ENCODE results near the gene B4GALT2. TPM values are rescaled to one million over a fixed set of nuclear protein-coding genes. Genes with fewer than 3 reads are reported as not detected.

Gene B4GALT2
- total and polyA plus RNA-seq, 2 of the 4 experiments (the other 2 are of a cell fraction) = 52.3 to 60.8 TPM

DNA sequence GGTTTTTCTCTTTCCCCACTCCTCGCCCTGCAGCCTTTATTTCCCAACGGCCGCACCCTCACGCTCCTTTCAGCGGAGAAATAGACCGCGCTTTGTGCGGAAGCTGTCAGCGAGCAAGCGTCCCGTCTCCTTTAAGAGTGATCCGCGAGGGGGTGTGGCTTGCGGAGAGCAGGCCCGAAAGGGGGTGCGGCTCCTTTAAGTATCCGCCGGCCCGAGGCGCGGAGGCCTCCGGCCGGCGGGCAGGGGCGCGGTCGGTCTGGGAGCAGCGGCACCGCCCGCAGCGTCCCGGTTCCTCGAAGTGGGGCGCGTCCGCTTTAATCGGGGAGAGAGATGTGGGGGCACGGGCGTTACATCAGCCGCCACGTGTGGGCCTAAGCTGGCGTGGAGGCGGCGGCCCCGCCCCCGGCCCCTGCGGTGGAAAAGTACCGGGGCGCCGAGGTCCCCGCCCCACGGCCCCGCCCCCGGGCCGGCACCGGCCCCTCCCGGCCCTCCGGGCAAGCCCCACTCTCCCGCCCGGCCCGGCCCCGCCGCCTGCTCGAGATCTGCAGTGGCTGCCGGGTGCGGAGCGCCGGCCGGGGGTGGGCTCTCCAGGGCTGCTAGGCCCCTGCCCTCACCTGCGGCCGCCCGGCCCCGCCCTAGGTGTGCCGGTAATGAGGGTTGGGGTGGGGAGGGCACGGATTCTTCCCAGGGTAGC lies 51.0 kb downstream of the B4GALT2 start:
- peak; percentile 86 for DNase-seq
- peak overlapping the region; percentile 79 for H3K18ac ChIP-seq (ENCODE audit: low read depth, low read length)
- H4K91ac ChIP-seq (ENCODE audit: insufficient read depth, low read depth, low read length) = peak overlapping the region; percentile 81
- peak overlapping the region; percentile 61; the same call in 1 of the 2 replicates for H2AK5ac ChIP-seq (ENCODE audit: low read depth, low read length)
- no peak overlapping the region for H2BK20ac ChIP-seq (ENCODE audit: low read depth, low read length)
- peak overlapping the region; percentile 47; the same call in 1 of the 2 replicates for H4K5ac ChIP-seq (ENCODE audit: low read depth, low read length)
- H3K36me3 ChIP-seq (ENCODE audit: control insufficient read depth, insufficient read depth, low read length) = no peaks in the 10 kb centered on the region
- H2BK5ac ChIP-seq (ENCODE audit: low read depth, low read length, poor library complexity, severe bottlenecking) = peak overlapping the region; percentile 93
- H3K23ac ChIP-seq (ENCODE audit: low read depth, low read length) = peak overlapping the region; percentile 62
- H4K20me1 ChIP-seq (ENCODE audit: insufficient read depth, low read length) = no peaks in the 10 kb centered on the region
- ChIA-PET CTCF (interaction anchor here (0.6 to 2.5 kb wide), 2 partner anchors 24 to 318 kb away, joined by 6 to 9 read pairs; no protein-coding TSS in a partner anchor), POLR2A (ENCODE audit: unreplicated experiment) (no interaction called here)
- H3K9me1 ChIP-seq (ENCODE audit: insufficient read depth, low read length) = 0 out of 2 replicates have a peak, but pooled peaks cover 7% of the 10 kb centered on the region
- in situ Hi-C loops (cut with MboI; ENCODE audit: low sequenced_read_pairs) = no loop called here
- WGBS, 2 experiments (ENCODE audit: extremely low coverage in 2 of 2, insufficient read length in 1 of 2) = 1% methylated on average over 33 of the region's 75 CpGs; no CpG with 5 or more reads in 1 of the 2 experiments
- H3K79me1 ChIP-seq (ENCODE audit: low read depth in 1 of 2, low read length in 2 of 2) = peaks cover 0 to 14% of the 10 kb centered on the region in 2 experiments; a peak in 2 of 4 replicates
- dilution Hi-C loops (cut with HindIII; ENCODE audit: low sequenced_read_pairs, unreplicated experiment) = no loop called here
- peak; percentile 82 for ATAC-seq (ENCODE audit: low read depth)
- H2AK9ac ChIP-seq (replicated peaks; ENCODE audit: low read depth, low read length, poor library complexity) = peak overlapping the region; percentile 97
- peak overlapping the region; percentile 65; the same call in 2 of the 3 replicates for H2BK15ac ChIP-seq (ENCODE audit: low read depth, low read length)
- H3K4me3 ChIP-seq (ENCODE audit: insufficient read depth, low read depth, low read length) = peak overlapping the region; percentile 88
- peak overlapping the region; percentile 88 for H3K4ac ChIP-seq (ENCODE audit: low read depth, low read length)
- peak overlapping the region; percentile 88 for H2BK120ac ChIP-seq (ENCODE audit: low read depth, low read length)
- BruUV-seq (replicated peaks) = no TSS peak
- H3K14ac ChIP-seq (replicated peaks; ENCODE audit: low read depth, low read length) = peak overlapping the region; percentile 93; the same call in 1 of the 2 replicates
- peak overlapping the region; percentile 66; the same call in 1 of the 2 replicates for H3K56ac ChIP-seq (ENCODE audit: extremely low read depth, insufficient read depth, low read length)
- peaks cover 15% of the 10 kb centered on the region for H3K4me1 ChIP-seq (ENCODE audit: control insufficient read depth, insufficient read depth, low read length)
- H3K27me3 ChIP-seq (ENCODE audit: control insufficient read depth, insufficient read depth, low read length) = no peaks in the 10 kb centered on the region
- intact Hi-C loops (cut with micrococcal nuclease) = no loop called here
- peak overlapping the region; percentile 95 for H2AFZ ChIP-seq (replicated peaks; ENCODE audit: low read length, poor library complexity)
- no peaks in the 10 kb centered on the region for H3K9me3 ChIP-seq (ENCODE audit: control insufficient read depth, insufficient read depth, low read length)
- H4K8ac ChIP-seq (ENCODE audit: low read depth in 2 of 2, low read length in 2 of 2) = peak overlapping the region; percentile 85 to 89
- H3K9ac ChIP-seq (ENCODE audit: low read depth, low read length) = peak overlapping the region; percentile 89
- peak overlapping the region; percentile 88 for H3K27ac ChIP-seq (ENCODE audit: insufficient read depth, low read length)
- H3K4me2 ChIP-seq (ENCODE audit: low read depth, low read length) = peak overlapping the region; percentile 97
- TF ChIP-seq MAZ (IDR thresholded peaks at IDR 0.05; ENCODE audit: borderline replicate concordance, low read depth, low read length) (peak; percentile 29; the same call in 1 of the 2 replicates), RCOR1 (IDR thresholded peaks at IDR 0.05; ENCODE audit: insufficient replicate concordance, low read length) (no peak), MXI1 (IDR thresholded peaks at IDR 0.05; ENCODE audit: borderline replicate concordance, low read depth, low read length) (peak; percentile 94), FOS (IDR thresholded peaks at IDR 0.05; ENCODE audit: low read depth, low read length) (no peak), CEBPB (IDR thresholded peaks at IDR 0.05; ENCODE audit: low read depth, low read length) (no peak), RAD21 (IDR thresholded peaks at IDR 0.05; ENCODE audit: low read length) (no peak), BHLHE40 (IDR thresholded peaks at IDR 0.05; ENCODE audit: low read depth, low read length) (0 out of 2 replicates have a peak, but pooled peaks have one; percentile 52), NFE2L2 (IDR thresholded peaks at IDR 0.05; ENCODE audit: low read depth, low read length) (no peak), MAFK (IDR thresholded peaks at IDR 0.05; ENCODE audit: low read depth, low read length) (no peak), RFX5 (IDR thresholded peaks at IDR 0.05; ENCODE audit: low read depth, low read length) (no peak), POLR2A (IDR thresholded peaks at IDR 0.05; ENCODE audit: low read depth, low read length) (peak; percentile 83), SMC3 (IDR thresholded peaks at IDR 0.05; ENCODE audit: low read depth, low read length) (no peak)
- TF ChIP-seq, protein P1, sequence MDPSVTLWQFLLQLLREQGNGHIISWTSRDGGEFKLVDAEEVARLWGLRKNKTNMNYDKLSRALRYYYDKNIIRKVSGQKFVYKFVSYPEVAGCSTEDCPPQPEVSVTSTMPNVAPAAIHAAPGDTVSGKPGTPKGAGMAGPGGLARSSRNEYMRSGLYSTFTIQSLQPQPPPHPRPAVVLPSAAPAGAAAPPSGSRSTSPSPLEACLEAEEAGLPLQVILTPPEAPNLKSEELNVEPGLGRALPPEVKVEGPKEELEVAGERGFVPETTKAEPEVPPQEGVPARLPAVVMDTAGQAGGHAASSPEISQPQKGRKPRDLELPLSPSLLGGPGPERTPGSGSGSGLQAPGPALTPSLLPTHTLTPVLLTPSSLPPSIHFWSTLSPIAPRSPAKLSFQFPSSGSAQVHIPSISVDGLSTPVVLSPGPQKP (IDR thresholded peaks at IDR 0.05; ENCODE audit: borderline replicate concordance, low read depth, low read length) = no peak
- TF ChIP-seq, protein P2, sequence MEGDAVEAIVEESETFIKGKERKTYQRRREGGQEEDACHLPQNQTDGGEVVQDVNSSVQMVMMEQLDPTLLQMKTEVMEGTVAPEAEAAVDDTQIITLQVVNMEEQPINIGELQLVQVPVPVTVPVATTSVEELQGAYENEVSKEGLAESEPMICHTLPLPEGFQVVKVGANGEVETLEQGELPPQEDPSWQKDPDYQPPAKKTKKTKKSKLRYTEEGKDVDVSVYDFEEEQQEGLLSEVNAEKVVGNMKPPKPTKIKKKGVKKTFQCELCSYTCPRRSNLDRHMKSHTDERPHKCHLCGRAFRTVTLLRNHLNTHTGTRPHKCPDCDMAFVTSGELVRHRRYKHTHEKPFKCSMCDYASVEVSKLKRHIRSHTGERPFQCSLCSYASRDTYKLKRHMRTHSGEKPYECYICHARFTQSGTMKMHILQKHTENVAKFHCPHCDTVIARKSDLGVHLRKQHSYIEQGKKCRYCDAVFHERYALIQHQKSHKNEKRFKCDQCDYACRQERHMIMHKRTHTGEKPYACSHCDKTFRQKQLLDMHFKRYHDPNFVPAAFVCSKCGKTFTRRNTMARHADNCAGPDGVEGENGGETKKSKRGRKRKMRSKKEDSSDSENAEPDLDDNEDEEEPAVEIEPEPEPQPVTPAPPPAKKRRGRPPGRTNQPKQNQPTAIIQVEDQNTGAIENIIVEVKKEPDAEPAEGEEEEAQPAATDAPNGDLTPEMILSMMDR (conservative IDR thresholded peaks at IDR 0.05; ENCODE audit: low read depth, low read length) = no peak; the same call in 1 of the 2 replicates

All from IMR-90 (cell line).